Ovary (tissue), 9 donors: Measurements from ENCODE around the gene EPS8L2. TPM values are rescaled to one million over a fixed set of nuclear protein-coding genes. Genes with fewer than 3 reads are reported as not detected.
"Not testable (repeated sequence)": the region's sequence is repeated elsewhere in the genome, so short reads cannot be mapped to it uniquely, and the experiment has no call there.

ENCODE experiments used
- DNase-seq, 5 donors: peaks; one replicate each; pipeline ENCODE4 v3.0.0-alpha.2; 2019 to 2020
- H3K27ac ChIP-seq, 2 donors: fragments of 200-600 bp; one replicate each; pipeline versions ENCODE4 v1.5.1 to v1.8.0; 2019 to 2022
- H3K27me3 ChIP-seq: fragments of 200-600 bp; one replicate; pipeline ENCODE4 v1.8.0; 2022
- H3K36me3 ChIP-seq: fragments of 200-600 bp; sonication (generic); one replicate; pipeline ENCODE4 v1.5.1; 2019
- H3K4me1 ChIP-seq: one replicate; pipeline ENCODE4 v1.8.1; 2013; ENCODE audit warnings: mild to moderate bottlenecking, moderate library complexity; ENCODE audit not compliant: insufficient read depth
- H3K4me3 ChIP-seq: fragments of 200-600 bp; sonication (generic); one replicate; pipeline ENCODE4 v1.5.1; 2017
- H3K9me3 ChIP-seq, 2 donors: fragments of 200-600 bp in 1 of 2; sonication (generic) in 1 of 2; one replicate each; pipeline versions ENCODE4 v1.5.1 to v1.8.1; 2013 to 2019; ENCODE audit warnings: mild to moderate bottlenecking in 1 of 2, moderate library complexity in 1 of 2
- CTCF ChIP-seq, 3 donors: fragments of 450-650 bp in 2 of 3; fragments of 200-600 bp in 1 of 3; IDR thresholded peaks; one replicate each; pipeline versions ENCODE4 v1.5.1 to v1.8.0; 2016 to 2022; ENCODE audit warnings: antibody characterized with exemption in 3 of 3, mild to moderate bottlenecking in 1 of 3
- EP300 ChIP-seq: sonication (generic); formaldehyde crosslinking; IDR thresholded peaks from one replicate; pipeline ENCODE4 v1.6.1; 2017; ENCODE audit warnings: antibody characterized with exemption
- POLR2A ChIP-seq: fragments of 450-650 bp; IDR thresholded peaks from one replicate; pipeline ENCODE4 v1.6.1; 2017; ENCODE audit warnings: antibody characterized with exemption, mild to moderate bottlenecking, moderate library complexity
- WGBS, 3 donors: extraction: QIAGEN DNeasy Blood & Tissue Kit in 1 of 3; methylation state at CpG; one replicate each; pipeline versions ENCODE4 v1.1.5 to v1.1.7; 2013 to 2017; 5-methylcytosine and 5-hydroxymethylcytosine counted together
- intact Hi-C, 4 donors: fragments of 100-400 bp; cut with DNase I; formaldehyde crosslinking; loops; one replicate each; pipeline versions ENCODE4 v1.11.0 to v1.15.1; 2022 to 2023
- polyA plus RNA-seq, 2 donors: library from polyadenylated mRNA; stranded (reverse); fragments of 200-250 nt in 1 of 2; fragments of 350-450 nt in 1 of 2; fragmentation: Illumina TruSeq in 1 of 2; extraction: RNeasy Lipid Tissue Mini Kit (QIAGEN cat#74804) in 1 of 2; gene quantifications; one replicate each; pipeline ENCODE4 v1.2.3, GENCODE V29; 2013 to 2014
- total RNA-seq, 7 donors: library from RNA; depleted of rRNA in 2 of 7; stranded (reverse); fragments of >200 nt in 2 of 7; fragmentation: NEBNext Ultra II Directional in 3 of 7; extraction: Animal tissue kit (Norgen Biotek cat#: 25700) in 3 of 7; gene quantifications; one replicate each; pipeline versions ENCODE4 v1.1.0 to v1.2.4, GENCODE V29; 2016 to 2023
- donor health status: DM: no; HTN: no; CAD: no; lungs with moderate emphysema.
- donor health status: DM: no; HTN: no; CAD: no.
- donor health status: Bipolar disorder and iron deficiency.
- donor health status: DM: yes; HTN: yes; CAD: no.
- donor health status: DM: no; HTN: no; CAD: no.
- donor health status: DM: yes; HTN: yes; CAD: no.

Gene EPS8L2
- total and polyA plus RNA-seq, 9 donors: 5.9 to 57.9 (median 33.3) TPM

GRCh38 chr11:687751-688150 lies 18.3 kb upstream of the EPS8L2 start:
- WGBS, 3 donors: 84 to 93% (median 87%) methylated on average over 13 of the region's 13 CpGs
- H3K36me3 ChIP-seq: no peaks in the 10 kb centered on the region
- TF ChIP-seq CTCF (IDR thresholded peaks at IDR 0.05): no peak
- no peak for TF ChIP-seq POLR2A
- no peak for TF ChIP-seq EP300

GRCh38 chr11:688681-689080 lies 17.4 kb upstream of the EPS8L2 start:
- Histone ChIP-seq H3K27me3 (no peaks in the 10 kb centered on the region), H3K9me3 (no peaks in the 10 kb centered on the region), H3K4me1 (peaks cover 3% of the 10 kb centered on the region), H3K4me3 (no peak overlapping the region), H3K27ac (no peak overlapping the region), H3K36me3 (no peaks in the 10 kb centered on the region)
- 88 to 90% (median 90%) methylated on average over 9 of the region's 9 CpGs for WGBS, 3 donors
- TF ChIP-seq EP300 (no peak), POLR2A (no peak), CTCF (IDR thresholded peaks at IDR 0.05) (no peak)
- intact Hi-C loops: no loop called here
- DNase-seq: no peak

More at GRCh38 chr11:687751-688150, 18.3 kb upstream of the EPS8L2 start:
- no peaks in the 10 kb centered on the region for H3K27me3 ChIP-seq
- H3K27ac ChIP-seq: no peak overlapping the region
- H3K9me3 ChIP-seq: no peaks in the 10 kb centered on the region
- DNase-seq: no peak
- intact Hi-C loops: no loop called here
- H3K4me3 ChIP-seq: no peak overlapping the region
- H3K4me1 ChIP-seq: peaks cover under 1% of the 10 kb centered on the region

GRCh38 chr11:689625-690024 lies 16.4 kb upstream of the EPS8L2 start:
- peaks cover 12% of the 10 kb centered on the region for H3K4me1 ChIP-seq
- no peaks in the 10 kb centered on the region for H3K36me3 ChIP-seq
- H3K27ac ChIP-seq: no peak overlapping the region
- TF ChIP-seq CTCF (IDR thresholded peaks at IDR 0.05) (no peak), EP300 (no peak), POLR2A (no peak)
- no peaks in the 10 kb centered on the region for H3K27me3 ChIP-seq
- intact Hi-C loops: no loop called here
- WGBS, 3 donors: 62 to 72% (median 68%) methylated on average over 7 of the region's 7 CpGs
- no peak for DNase-seq
- H3K9me3 ChIP-seq: no peaks in the 10 kb centered on the region
- no peak overlapping the region for H3K4me3 ChIP-seq

- intact Hi-C loops, H3K36me3 ChIP-seq: not testable (repeated sequence)
Observed at GRCh38 chr11:690244-690643, 15.8 kb upstream of the EPS8L2 start.

GRCh38 chr11:690738-691633 lies 15.0 kb upstream of the EPS8L2 start:
- no peak for TF ChIP-seq CTCF (IDR thresholded peaks at IDR 0.05)
- no peak for TF ChIP-seq EP300
- no peak for TF ChIP-seq POLR2A
- Histone ChIP-seq H3K4me1 (peaks cover 12% of the 10 kb centered on the region), H3K27me3 (no peaks in the 10 kb centered on the region), H3K9me3 (no peaks in the 10 kb centered on the region), H3K27ac (no peak overlapping the region), H3K4me3 (no peak overlapping the region), H3K36me3 (no peaks in the 10 kb centered on the region)
- DNase-seq: no peak
- intact Hi-C loops: no loop called here
- 69 to 76% (median 72%) methylated on average over 26 to 27 of the region's 27 CpGs for WGBS, 3 donors

More at GRCh38 chr11:690244-690643, 15.8 kb upstream of the EPS8L2 start:
- not testable (repeated sequence) for H3K27ac ChIP-seq, DNase-seq, H3K9me3 ChIP-seq, H3K4me3 ChIP-seq, H3K27me3 ChIP-seq
- 91 to 98% (median 92%) methylated on average over 3 of the region's 3 CpGs for WGBS, 3 donors
- peaks cover 12% of the 10 kb centered on the region for H3K4me1 ChIP-seq
